Measurements from ENCODE around the gene FAM163B. TPM values are rescaled to one million over a fixed set of nuclear protein-coding genes. Genes with fewer than 3 reads are reported as not detected.

The FAM163B gene
- total RNA-seq (4.6 and 5.6 TPM in 2 replicates), polyA plus RNA-seq (0.20 TPM in 1 of 2 replicates, not detected in the other)

- H3K36me3 ChIP-seq: no peaks in the 10 kb centered on the region
- no peaks in the 10 kb centered on the region for H3K9me3 ChIP-seq (ENCODE audit: low read depth)
- TF ChIP-seq CTCF (IDR thresholded peaks at IDR 0.05; ENCODE audit: low read depth, low read length): no peak
- peak; percentile 69 to 89 for DNase-seq (ENCODE audit: low read depth in 1 of 2, low spot score in 1 of 2)
- peak within 1 kb of the TSS; percentile 30 for H3K4me3 ChIP-seq
- no peaks in the 10 kb centered on the region for H3K4me1 ChIP-seq (ENCODE audit: low read depth)
- H3K27me3 ChIP-seq: peaks cover 54% of the 10 kb centered on the region
- H3K27ac ChIP-seq: no peak within 1 kb of the TSS
Observed at GRCh38 chr9:133609311-133610098, at the start of gene FAM163B. Gene FAM163B (minus strand): TSS chr9:133609389. CDS start chr9:133580223, 29,166 bp downstream.

GRCh38 chr9:133657120-133657661 lies 48.0 kb upstream of the FAM163B start:
- TF ChIP-seq CTCF (IDR thresholded peaks at IDR 0.05; ENCODE audit: low read depth, low read length): no peak
- no peaks in the 10 kb centered on the region for H3K9me3 ChIP-seq (ENCODE audit: low read depth)
- peak in 1 of 2 donors; percentile 23 for DNase-seq (ENCODE audit: low read depth in 1 of 2, low spot score in 1 of 2)
- no peak overlapping the region for H3K4me3 ChIP-seq
- H3K27ac ChIP-seq: no peak overlapping the region
- H3K27me3 ChIP-seq: peaks cover 18% of the 10 kb centered on the region
- no peaks in the 10 kb centered on the region for H3K36me3 ChIP-seq
- peaks cover 11% of the 10 kb centered on the region for H3K4me1 ChIP-seq (ENCODE audit: low read depth)

GRCh38 chr9:133656211-133657119 lies 47.3 kb upstream of the FAM163B start:
- Histone ChIP-seq H3K27me3 (peaks cover 18% of the 10 kb centered on the region), H3K4me1 (ENCODE audit: low read depth) (peaks cover 11% of the 10 kb centered on the region), H3K4me3 (no peak overlapping the region), H3K36me3 (no peaks in the 10 kb centered on the region), H3K9me3 (ENCODE audit: low read depth) (no peaks in the 10 kb centered on the region), H3K27ac (no peak overlapping the region)
- no peak for TF ChIP-seq CTCF (IDR thresholded peaks at IDR 0.05; ENCODE audit: low read depth, low read length)
- no peak for DNase-seq (ENCODE audit: low read depth in 1 of 2, low spot score in 1 of 2)

GRCh38 chr9:133655701-133656100 lies 46.5 kb upstream of the FAM163B start:
- H3K4me1 ChIP-seq (ENCODE audit: low read depth): peaks cover 11% of the 10 kb centered on the region
- DNase-seq (ENCODE audit: low read depth in 1 of 2, low spot score in 1 of 2): no peak
- no peak overlapping the region for H3K4me3 ChIP-seq
- TF ChIP-seq CTCF (IDR thresholded peaks at IDR 0.05; ENCODE audit: low read depth, low read length): no peak
- no peaks in the 10 kb centered on the region for H3K9me3 ChIP-seq (ENCODE audit: low read depth)
- H3K27me3 ChIP-seq: peaks cover 18% of the 10 kb centered on the region
- H3K36me3 ChIP-seq: no peaks in the 10 kb centered on the region
- H3K27ac ChIP-seq: no peak overlapping the region
